Right cardiac atrium (tissue), 5 donors: ENCODE measurements around the gene ABHD2. TPM values are rescaled to one million over a fixed set of nuclear protein-coding genes. Genes with fewer than 3 reads are reported as not detected.

Source experiments
- ATAC-seq, 2 donors: fragments of 200-7000 bp; cut with Tn5 transposase; one replicate each; pipeline versions ENCODE4 v1.8.0 to v1.9.1; 2020; ENCODE audit warnings: moderate library complexity in 2 of 2, mild to moderate bottlenecking in 1 of 2
- DNase-seq, 3 donors: peaks; one replicate each; pipeline ENCODE4 v3.0.0-alpha.2; 2020
- H3K27ac ChIP-seq: one replicate; pipeline ENCODE4 v1.5.1; 2013; ENCODE audit warnings: mild to moderate bottlenecking, low read length, control low read depth, moderate library complexity
- H3K27me3 ChIP-seq: one replicate; pipeline ENCODE4 v1.6.1; 2013; ENCODE audit not compliant: control insufficient read depth, insufficient read depth
- H3K4me1 ChIP-seq: one replicate; pipeline ENCODE4 v1.6.1; 2013; ENCODE audit warnings: low read length; ENCODE audit not compliant: control insufficient read depth, insufficient read depth
- H3K4me3 ChIP-seq: one replicate; pipeline ENCODE4 v1.5.1; 2013; ENCODE audit warnings: low read length, control low read depth
- H3K9me3 ChIP-seq: one replicate; pipeline ENCODE4 v1.6.1; 2013; ENCODE audit warnings: low read length; ENCODE audit not compliant: control insufficient read depth
- whole genome bisulfite sequencing: extraction: QIAGEN DNeasy Blood & Tissue Kit; methylation state at CpG from one replicate; pipeline ENCODE4 v1.1.7; 2013; 5-methylcytosine and 5-hydroxymethylcytosine counted together
- intact Hi-C, 4 donors: fragments of 100-400 bp; cut with DNase I; formaldehyde crosslinking; loops; one replicate each; pipeline versions ENCODE4 v1.11.0 to v1.14.0; 2022 to 2023
- polyA plus RNA-seq: library from polyadenylated mRNA; stranded (reverse); fragments of 200-250 nt; gene quantifications from one replicate; pipeline ENCODE4 v1.2.3, GENCODE V29; 2013
- total RNA-seq, 4 donors: library from RNA; stranded (reverse); fragmentation: NEBNext Ultra II Directional; extraction: Animal tissue kit (Norgen Biotek cat#: 25700); gene quantifications; one replicate each; pipeline ENCODE4 v1.2.1, GENCODE V29; 2021
- donor health status: healthy with polysubstance abuse.
- donor health status: DM: no; HTN: yes; CAD: no.
- donor health status: DM: no; HTN: no; CAD: no.
- donor health status: DM: no; HTN: yes; CAD: no; lungs with severe emphysema.
- donor health status: DM: yes; HTN: yes; CAD: no.

The ABHD2 gene
- total and polyA plus RNA-seq, 5 donors: 21.8 to 179 (median 112) TPM

DNA sequence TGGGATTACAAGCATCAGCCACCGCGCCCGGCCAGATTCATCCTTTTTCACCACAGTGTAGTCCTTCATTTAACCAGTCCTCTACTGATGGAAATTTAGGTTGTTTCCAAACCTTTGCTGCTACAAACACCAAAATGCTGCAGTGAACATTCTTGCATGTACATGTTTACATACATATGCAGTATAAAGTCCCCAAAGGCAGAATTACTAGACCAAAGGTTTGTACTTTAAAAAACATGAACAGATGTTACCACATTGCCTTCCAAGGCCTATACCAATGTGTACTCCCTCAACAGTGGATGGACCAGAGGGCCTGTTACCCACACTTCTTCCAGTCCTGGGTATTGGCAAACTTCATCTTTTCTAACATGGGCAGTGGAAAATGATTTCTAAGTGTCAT, 82.1 kb downstream of the ABHD2 start:
- no peaks in the 10 kb centered on the region for H3K9me3 ChIP-seq
- ATAC-seq: no peak
- WGBS: 98% methylated on average over 3 of the region's 3 CpGs
- DNase-seq: no peak
- peaks cover 18% of the 10 kb centered on the region for H3K4me1 ChIP-seq
- no peaks in the 10 kb centered on the region for H3K27me3 ChIP-seq
- intact Hi-C loops: loop anchor here in 1 of 4 donors (10.0 kb wide), 1 partner anchor 266 kb away; no protein-coding TSS in a partner anchor
- H3K27ac ChIP-seq: no peak overlapping the region
- no peak overlapping the region for H3K4me3 ChIP-seq

GRCh38 chr15:89171136-89172072, 83.1 kb downstream of the ABHD2 start:
- 65% methylated on average over 12 of the region's 12 CpGs for WGBS
- H3K4me3 ChIP-seq: no peak overlapping the region
- H3K27ac ChIP-seq: no peak overlapping the region
- H3K4me1 ChIP-seq: peaks cover 18% of the 10 kb centered on the region
- ATAC-seq (no peak), DNase-seq (no peak)
- no peaks in the 10 kb centered on the region for H3K9me3 ChIP-seq
- intact Hi-C loops: loop anchor here in 1 of 4 donors (10.0 kb wide), 1 partner anchor 267 kb away; no protein-coding TSS in a partner anchor
- H3K27me3 ChIP-seq: no peaks in the 10 kb centered on the region

DNA sequence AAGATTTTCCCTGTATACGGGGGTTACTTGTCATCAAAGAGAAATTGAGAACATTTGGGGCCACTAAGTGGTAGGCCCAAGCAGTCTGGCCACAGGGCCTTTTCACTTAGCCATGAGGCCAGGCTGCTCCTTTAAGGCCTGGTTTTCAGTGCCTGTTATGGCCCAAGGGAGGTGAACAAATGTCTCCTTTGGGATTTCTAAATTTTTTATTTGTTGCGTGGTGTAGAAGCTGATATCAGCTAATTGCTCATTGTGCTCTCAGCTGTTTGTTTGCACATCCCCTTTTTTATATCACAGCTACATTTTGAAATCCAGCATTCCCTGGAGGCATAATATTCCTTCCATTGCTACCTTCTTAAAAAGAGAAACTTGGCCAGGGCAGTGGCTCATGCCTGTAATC, 84.7 kb downstream of the ABHD2 start:
- Histone ChIP-seq H3K27ac (no peak overlapping the region), H3K9me3 (no peaks in the 10 kb centered on the region), H3K4me1 (peaks cover 12% of the 10 kb centered on the region), H3K27me3 (no peaks in the 10 kb centered on the region), H3K4me3 (no peak overlapping the region)
- intact Hi-C loops: loop anchor here in 1 of 4 donors (10.0 kb wide), 1 partner anchor 268 kb away; no protein-coding TSS in a partner anchor
- no peak for ATAC-seq
- DNase-seq: no peak
- WGBS: 52% methylated on average over 2 of the region's 2 CpGs

DNA sequence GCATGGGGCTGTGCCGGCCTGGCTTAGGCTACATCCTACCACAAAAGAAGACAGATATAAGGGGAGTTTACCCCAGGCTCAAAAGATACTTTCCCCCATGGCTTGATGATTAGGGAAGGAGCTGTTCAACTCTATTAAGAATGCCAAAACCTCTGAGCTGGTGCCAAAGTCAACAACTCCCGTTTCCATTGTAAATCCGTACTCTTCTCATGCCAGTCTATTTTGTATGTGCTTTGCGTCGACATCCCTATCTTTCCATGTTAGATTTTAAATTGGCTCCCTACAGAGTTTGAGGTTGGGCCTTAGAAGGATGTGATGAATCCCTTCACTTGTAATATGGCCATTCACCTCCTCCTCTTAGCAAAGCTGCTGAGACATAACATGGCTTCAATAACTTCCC, 86.2 kb downstream of the ABHD2 start:
- H3K4me3 ChIP-seq: no peak overlapping the region
- no peak for DNase-seq
- intact Hi-C loops: loop anchor here in 1 of 4 donors (10.0 kb wide), 1 partner anchor 270 kb away; no protein-coding TSS in a partner anchor
- H3K4me1 ChIP-seq: peaks cover 7% of the 10 kb centered on the region
- no peaks in the 10 kb centered on the region for H3K9me3 ChIP-seq
- ATAC-seq: peak in 1 of 2 donors; percentile 10
- no peaks in the 10 kb centered on the region for H3K27me3 ChIP-seq
- 39% methylated on average over 5 of the region's 5 CpGs for WGBS
- H3K27ac ChIP-seq: peak overlapping the region; percentile 31

DNA sequence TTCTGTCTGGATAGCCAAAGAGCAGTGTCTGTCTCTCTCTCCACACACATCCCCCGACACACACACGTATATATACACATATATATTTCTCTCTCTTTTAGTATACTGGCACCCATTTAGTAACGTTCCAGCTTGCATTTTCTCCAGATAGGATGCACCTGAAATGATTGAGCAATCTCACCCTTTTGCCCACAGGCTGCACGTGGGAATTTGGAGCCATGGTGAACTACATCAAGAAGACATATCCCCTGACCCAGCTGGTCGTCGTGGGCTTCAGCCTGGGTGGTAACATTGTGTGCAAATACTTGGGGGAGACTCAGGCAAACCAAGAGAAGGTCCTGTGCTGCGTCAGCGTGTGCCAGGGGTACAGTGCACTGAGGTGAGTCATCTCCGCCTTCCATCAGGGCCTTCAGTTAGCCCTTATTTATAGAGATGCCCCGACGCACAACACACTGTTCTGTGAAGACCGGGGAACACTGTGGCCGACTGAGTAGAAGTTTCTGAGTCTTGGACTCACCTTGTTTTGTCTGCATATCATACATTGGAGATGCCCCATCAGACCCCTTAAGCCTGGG, 87.4 kb downstream of the ABHD2 start:
- no peaks in the 10 kb centered on the region for H3K9me3 ChIP-seq
- intact Hi-C loops: loop anchor here (2.0 to 10.0 kb wide), 4 partner anchors 118 to 273 kb away; no protein-coding TSS in a partner anchor
- H3K4me3 ChIP-seq: no peak overlapping the region
- no peak for ATAC-seq
- H3K4me1 ChIP-seq: peaks cover 9% of the 10 kb centered on the region
- H3K27me3 ChIP-seq: no peaks in the 10 kb centered on the region
- 87% methylated on average over 13 of the region's 13 CpGs for WGBS
- H3K27ac ChIP-seq: no peak overlapping the region
- DNase-seq: no peak

DNA sequence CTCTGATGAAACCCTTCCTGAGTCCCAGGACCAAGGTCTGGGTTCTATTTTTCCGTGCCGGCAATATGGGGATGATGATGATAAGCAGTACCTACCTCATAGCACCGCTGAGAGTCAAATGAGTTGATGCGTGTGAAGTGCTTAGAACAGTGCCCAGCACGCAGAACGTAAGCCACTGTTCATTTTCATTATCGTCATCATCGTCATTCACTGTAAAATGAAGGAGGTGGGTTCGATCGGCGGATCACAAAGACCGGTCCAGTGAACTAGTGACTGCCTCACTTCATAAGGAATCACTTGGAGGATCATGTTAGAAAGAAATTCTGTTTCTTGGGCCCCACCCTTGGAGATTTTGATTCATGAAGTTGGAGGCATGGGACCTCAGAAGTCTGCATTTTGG, 88.9 kb downstream of the ABHD2 start:
- H3K4me3 ChIP-seq: no peak overlapping the region
- no peaks in the 10 kb centered on the region for H3K27me3 ChIP-seq
- ATAC-seq (no peak), DNase-seq (no peak)
- intact Hi-C loops: loop anchor here (2.0 to 10.0 kb wide), 4 partner anchors 120 to 275 kb away; no protein-coding TSS in a partner anchor
- H3K27ac ChIP-seq: peak overlapping the region; percentile 3
- peaks cover 9% of the 10 kb centered on the region for H3K4me1 ChIP-seq
- WGBS: 95% methylated on average over 12 of the region's 12 CpGs
- no peaks in the 10 kb centered on the region for H3K9me3 ChIP-seq

- intact Hi-C loops: loop anchor here (2.0 to 10.0 kb wide), 4 partner anchors 120 to 275 kb away; no protein-coding TSS in a partner anchor
These were observed 89.5 kb downstream of the ABHD2 start for GRCh38 chr15:89177633-89178306.

GRCh38 chr15:89178307-89178977, 90.2 kb downstream of the ABHD2 start:
- H3K4me1 ChIP-seq: peaks cover 6% of the 10 kb centered on the region
- H3K9me3 ChIP-seq: no peaks in the 10 kb centered on the region
- no peaks in the 10 kb centered on the region for H3K27me3 ChIP-seq
- intact Hi-C loops: loop anchor here (5.0 to 10.0 kb wide), 3 partner anchors 121 to 276 kb away; no protein-coding TSS in a partner anchor
- ATAC-seq (no peak), DNase-seq (no peak)
- no peak overlapping the region for H3K4me3 ChIP-seq
- 79% methylated on average over 11 of the region's 11 CpGs for WGBS
- no peak overlapping the region for H3K27ac ChIP-seq

More at GRCh38 chr15:89177633-89178306, 89.5 kb downstream of the ABHD2 start:
- Histone ChIP-seq H3K27ac (peak overlapping the region; percentile 3), H3K4me1 (peaks cover 8% of the 10 kb centered on the region), H3K4me3 (no peak overlapping the region), H3K27me3 (no peaks in the 10 kb centered on the region), H3K9me3 (no peaks in the 10 kb centered on the region)
- WGBS: 9% methylated on average over 6 of the region's 6 CpGs
- peak; percentile 56 to 78 (median 66) for DNase-seq
- peak; percentile 28 to 34 for ATAC-seq

DNA sequence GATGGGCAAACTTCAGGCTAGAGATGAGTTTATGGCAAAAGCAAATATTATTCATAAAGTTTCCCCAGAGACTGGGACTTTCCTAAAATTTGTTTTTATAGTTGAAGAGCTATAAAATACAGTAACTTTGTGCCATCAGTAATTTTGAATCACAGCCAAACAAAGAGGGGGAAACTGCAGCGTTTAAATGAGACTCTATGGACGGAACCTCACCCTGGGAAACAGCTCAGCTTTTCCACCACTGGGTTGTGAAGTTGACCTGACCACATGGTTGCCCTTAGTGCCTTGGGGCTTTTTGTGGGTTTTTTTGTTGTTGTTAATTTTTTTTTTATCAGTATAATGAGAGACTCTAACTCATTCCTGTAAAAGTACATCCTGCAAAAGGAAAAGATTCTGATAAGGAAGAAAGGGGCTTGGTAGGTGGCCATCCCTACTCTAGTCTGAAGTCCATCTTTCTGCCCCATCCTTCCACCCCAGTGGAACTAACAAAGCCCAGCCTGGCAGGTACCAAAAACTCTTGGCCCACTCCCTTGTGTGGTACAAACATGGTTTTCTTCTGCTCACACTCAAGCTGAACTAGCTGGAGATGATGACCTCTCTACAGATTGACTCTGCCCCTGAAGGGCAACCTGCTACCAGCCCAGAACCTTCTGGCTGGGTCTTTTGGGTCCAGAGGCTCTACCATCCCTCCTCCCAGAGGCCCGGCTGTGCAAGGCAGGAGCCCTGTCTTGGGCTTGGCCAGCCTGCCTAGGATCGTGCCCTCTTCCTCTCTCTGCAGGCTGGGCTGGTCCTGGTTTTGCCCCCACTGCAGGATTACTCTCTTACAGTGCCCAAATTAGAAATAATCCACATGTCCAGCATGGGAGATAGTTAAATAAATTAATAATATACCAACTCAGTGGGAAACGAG, 92.0 kb downstream of the ABHD2 start:
- no peak for DNase-seq

More for the DNA sequence above, 92.0 kb downstream of the ABHD2 start:
- Histone ChIP-seq H3K9me3 (no peaks in the 10 kb centered on the region), H3K4me3 (no peak overlapping the region), H3K4me1 (peaks cover 2% of the 10 kb centered on the region), H3K27me3 (no peaks in the 10 kb centered on the region), H3K27ac (no peak overlapping the region)
- WGBS: 71% methylated on average over 5 of the region's 5 CpGs
- intact Hi-C loops: loop anchor here (5.0 to 10.0 kb wide), 4 partner anchors 123 to 278 kb away; no protein-coding TSS in a partner anchor
- no peak for ATAC-seq
